ENCODE data around the gene GRIK3.

Gene GRIK3

GRCh38 chr1:36948606-36949005 is 85.7 kb downstream of the GRIK3 start:
- TF ChIP-seq CTCF (IDR thresholded peaks at IDR 0.05; ENCODE audit: insufficient read depth, low read depth, low read length, missing control alignments) = no peak
- H3K4me3 ChIP-seq (ENCODE audit: low read depth, low read length) = no peak overlapping the region

GRCh38 chr1:36948147-36948546 is 86.2 kb downstream of the GRIK3 start:
- no peak overlapping the region for H3K4me3 ChIP-seq (ENCODE audit: low read depth, low read length)
- no peak for DNase-seq (ENCODE audit: low read depth)
- TF ChIP-seq CTCF (IDR thresholded peaks at IDR 0.05; ENCODE audit: insufficient read depth, low read depth, low read length, missing control alignments) = no peak

More at GRCh38 chr1:36948606-36949005, 85.7 kb downstream of the GRIK3 start:
- no peak for DNase-seq (ENCODE audit: low read depth)

- TF ChIP-seq CTCF (IDR thresholded peaks at IDR 0.05; ENCODE audit: insufficient read depth, low read depth, low read length, missing control alignments) = no peak
- H3K4me3 ChIP-seq (ENCODE audit: low read depth, low read length) = no peak overlapping the region
- DNase-seq (ENCODE audit: low read depth) = no peak
These were observed 86.9 kb downstream of the GRIK3 start for GRCh38 chr1:36947384-36947783.

- no peak for DNase-seq (ENCODE audit: low read depth)
- no peak overlapping the region for H3K4me3 ChIP-seq (ENCODE audit: low read depth, low read length)
- TF ChIP-seq CTCF (IDR thresholded peaks at IDR 0.05; ENCODE audit: insufficient read depth, low read depth, low read length, missing control alignments) = no peak
These were observed 89.4 kb downstream of the GRIK3 start for GRCh38 chr1:36944883-36945282.

- no peak for TF ChIP-seq CTCF (IDR thresholded peaks at IDR 0.05; ENCODE audit: insufficient read depth, low read depth, low read length, missing control alignments)
These were observed 92.2 kb downstream of the GRIK3 start for GRCh38 chr1:36942148-36942547.

GRCh38 chr1:36941316-36941978 is 92.9 kb downstream of the GRIK3 start:
- H3K4me3 ChIP-seq (ENCODE audit: low read depth, low read length) = no peak overlapping the region
- DNase-seq (ENCODE audit: low read depth) = no peak
- TF ChIP-seq CTCF (IDR thresholded peaks at IDR 0.05; ENCODE audit: insufficient read depth, low read depth, low read length, missing control alignments) = no peak

More at GRCh38 chr1:36942148-36942547, 92.2 kb downstream of the GRIK3 start:
- DNase-seq (ENCODE audit: low read depth) = no peak
- H3K4me3 ChIP-seq (ENCODE audit: low read depth, low read length) = no peak overlapping the region

- TF ChIP-seq CTCF (IDR thresholded peaks at IDR 0.05; ENCODE audit: insufficient read depth, low read depth, low read length, missing control alignments) = no peak
- H3K4me3 ChIP-seq (ENCODE audit: low read depth, low read length) = no peak overlapping the region
- no peak for DNase-seq (ENCODE audit: low read depth)
These were observed 95.5 kb downstream of the GRIK3 start for GRCh38 chr1:36938819-36939218.
